Stimulated activated CD4-positive, alpha-beta T cell treated with anti-CD3 and anti-CD28 coated beads, TNF-alpha, amount 100 ng/mL, for 48 hours (primary cell): ENCODE data around the gene ALG9.
"Not testable (repeated sequence)": the region's sequence is repeated elsewhere in the genome, so short reads cannot be mapped to it uniquely, and the experiment has no call there.

Source experiments
- DNase-seq, 3 donors: peaks; one replicate each; pipeline ENCODE4 v3.0.0-alpha.2; 2020; ENCODE audit warnings: low read depth in 3 of 3

ALG9 gene

GRCh38 chr11:111796696-111797095 is 74.7 kb downstream of the ALG9 start:
- DNase-seq = no peak

- DNase-seq = no peak
Measured at GRCh38 chr11:111795334-111795985, 75.9 kb downstream of the ALG9 start.

DNA sequence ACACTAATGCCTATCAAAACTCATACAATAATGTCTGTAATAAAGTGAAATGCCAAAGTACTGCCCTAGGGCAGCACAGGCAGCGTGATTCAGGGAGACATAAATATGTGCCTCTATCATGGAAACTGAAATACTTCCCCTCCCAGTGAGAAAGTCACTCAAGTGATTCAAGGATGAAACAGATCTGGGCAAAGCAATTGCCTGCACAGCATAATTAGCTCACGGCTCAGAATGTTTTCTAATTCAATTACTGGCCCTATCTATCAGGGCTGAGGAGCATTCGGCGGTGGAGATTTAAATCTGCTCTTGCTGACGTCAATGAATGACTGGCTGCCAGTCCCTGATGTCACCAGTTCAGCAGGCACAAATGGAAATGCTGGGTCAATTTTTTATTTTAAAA is 77.5 kb downstream of the ALG9 start:
- no peak for DNase-seq

- no peak for DNase-seq
Measured at GRCh38 chr11:111792955-111793500, 78.4 kb downstream of the ALG9 start.

DNA sequence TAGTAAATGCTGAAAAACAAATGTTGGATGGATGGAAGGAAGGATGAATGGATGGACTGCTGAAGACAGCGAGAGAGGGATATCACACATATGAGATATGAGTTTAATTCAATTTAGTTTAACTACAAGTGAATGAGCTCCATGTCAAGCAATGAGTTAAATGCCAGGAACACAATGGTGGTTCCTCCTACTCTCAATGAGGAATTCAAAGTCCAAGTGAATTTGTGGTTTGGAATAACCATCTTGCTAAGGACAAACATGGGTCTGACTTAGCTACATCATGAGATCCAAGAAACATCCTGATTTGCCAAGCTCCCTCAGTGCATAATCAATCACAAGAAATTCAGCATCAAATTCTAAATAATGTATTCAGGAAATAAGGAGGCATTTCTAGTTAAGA is 79.1 kb downstream of the ALG9 start:
- no peak for DNase-seq

DNA sequence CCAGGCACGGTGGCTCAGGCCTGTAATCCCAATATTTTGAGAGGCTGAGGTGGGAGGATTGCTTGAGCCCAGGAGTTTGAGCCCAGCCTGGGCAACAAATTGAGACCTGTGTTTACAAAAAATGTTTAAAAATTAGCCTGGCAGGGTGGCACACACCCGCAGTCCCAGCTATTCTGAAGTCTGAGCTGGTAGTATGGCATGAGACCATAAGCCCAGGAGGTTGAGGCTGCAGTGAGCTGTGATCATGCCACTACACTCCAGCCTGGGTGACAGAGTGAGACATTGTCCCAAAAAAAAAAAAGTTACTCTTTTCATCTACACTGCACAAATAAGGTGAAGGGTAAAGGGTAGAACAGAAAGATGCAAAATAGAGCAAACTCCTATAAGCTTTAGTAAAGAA is 82.9 kb downstream of the ALG9 start:
- DNase-seq = no peak

DNA sequence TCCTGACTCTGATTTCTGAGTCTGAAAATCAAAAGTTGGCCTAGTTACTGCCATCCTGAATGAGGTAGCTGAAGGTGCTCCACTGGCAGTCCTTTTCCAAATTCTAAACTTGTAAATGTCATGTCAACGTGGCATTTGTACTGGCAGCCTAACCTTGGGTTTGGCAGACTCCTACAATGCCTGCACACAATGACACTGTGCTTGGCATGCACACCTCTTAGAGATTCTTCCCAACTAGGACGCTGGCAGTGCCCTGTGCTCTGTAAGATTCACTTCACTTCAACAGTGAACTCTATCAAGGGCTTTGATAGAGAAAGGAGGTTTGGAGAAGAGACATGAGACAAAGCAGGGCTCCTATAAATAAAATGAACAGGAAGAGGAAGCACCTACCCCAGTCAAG is 83.3 kb downstream of the ALG9 start:
- DNase-seq = no peak

GRCh38 chr11:111785886-111786412 is 85.4 kb downstream of the ALG9 start:
- DNase-seq = no peak

- no peak for DNase-seq
Measured at GRCh38 chr11:111785076-111785475, 86.3 kb downstream of the ALG9 start.

GRCh38 chr11:111784311-111784710 is 87.1 kb downstream of the ALG9 start:
- DNase-seq = not testable (repeated sequence)

- no peak for DNase-seq
Measured at GRCh38 chr11:111782109-111782741, 89.2 kb downstream of the ALG9 start.

DNA sequence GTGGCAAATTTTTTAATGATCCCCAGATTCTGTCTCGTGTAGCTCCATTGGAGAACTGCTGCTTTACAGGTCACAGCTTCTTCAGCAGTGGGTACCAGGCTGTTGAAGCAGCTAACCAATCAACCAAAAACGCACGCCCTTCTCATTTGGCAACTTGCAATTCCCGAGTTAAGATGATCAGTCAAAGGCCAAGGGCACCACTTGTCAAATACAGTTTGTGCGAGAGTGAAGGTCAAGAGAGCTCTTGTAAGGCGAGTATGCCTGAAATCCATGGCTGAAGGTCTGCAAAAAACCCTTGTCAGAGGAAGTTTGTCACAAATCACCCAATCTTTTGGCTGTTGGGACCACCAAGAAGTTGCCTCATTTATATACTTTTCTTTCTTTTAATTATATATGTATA is 92.3 kb downstream of the ALG9 start:
- no peak for DNase-seq

GRCh38 chr11:111778047-111778558 is 93.3 kb downstream of the ALG9 start:
- DNase-seq = no peak

- DNase-seq = no peak
Measured at GRCh38 chr11:111777094-111778046, 94.0 kb downstream of the ALG9 start.

DNA sequence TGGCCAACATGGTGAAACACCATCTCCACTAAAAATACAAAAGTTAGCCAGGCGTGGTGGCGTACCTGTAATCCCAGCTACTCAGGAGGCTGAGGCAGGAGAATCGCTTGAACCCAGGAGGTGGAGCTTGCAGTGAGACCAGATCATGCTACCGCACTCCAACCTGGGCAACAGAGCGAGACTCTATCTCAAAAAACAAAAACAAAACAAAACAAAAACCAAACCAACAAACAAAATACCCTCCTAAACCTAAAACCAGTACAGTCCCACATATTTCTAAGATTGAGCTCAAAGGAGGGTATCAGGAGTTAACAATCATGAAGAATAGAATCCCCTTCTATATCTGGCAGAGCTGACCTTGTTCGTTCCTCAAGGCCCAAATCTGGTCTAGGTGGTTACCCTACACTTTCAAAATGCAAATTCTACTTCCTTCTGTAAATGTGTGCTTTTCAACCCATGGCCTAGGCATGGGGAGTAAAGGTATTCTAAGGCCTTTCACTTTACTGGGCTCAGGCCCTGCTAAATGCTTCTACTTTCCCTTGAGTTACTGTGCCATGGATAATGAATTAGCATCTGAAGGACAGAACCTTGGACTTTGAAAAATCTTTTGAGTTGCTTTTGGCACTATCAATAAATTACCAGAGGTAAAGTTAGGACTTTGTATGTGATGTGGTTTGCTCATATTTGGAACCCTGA is 94.8 kb downstream of the ALG9 start:
- DNase-seq = no peak

DNA sequence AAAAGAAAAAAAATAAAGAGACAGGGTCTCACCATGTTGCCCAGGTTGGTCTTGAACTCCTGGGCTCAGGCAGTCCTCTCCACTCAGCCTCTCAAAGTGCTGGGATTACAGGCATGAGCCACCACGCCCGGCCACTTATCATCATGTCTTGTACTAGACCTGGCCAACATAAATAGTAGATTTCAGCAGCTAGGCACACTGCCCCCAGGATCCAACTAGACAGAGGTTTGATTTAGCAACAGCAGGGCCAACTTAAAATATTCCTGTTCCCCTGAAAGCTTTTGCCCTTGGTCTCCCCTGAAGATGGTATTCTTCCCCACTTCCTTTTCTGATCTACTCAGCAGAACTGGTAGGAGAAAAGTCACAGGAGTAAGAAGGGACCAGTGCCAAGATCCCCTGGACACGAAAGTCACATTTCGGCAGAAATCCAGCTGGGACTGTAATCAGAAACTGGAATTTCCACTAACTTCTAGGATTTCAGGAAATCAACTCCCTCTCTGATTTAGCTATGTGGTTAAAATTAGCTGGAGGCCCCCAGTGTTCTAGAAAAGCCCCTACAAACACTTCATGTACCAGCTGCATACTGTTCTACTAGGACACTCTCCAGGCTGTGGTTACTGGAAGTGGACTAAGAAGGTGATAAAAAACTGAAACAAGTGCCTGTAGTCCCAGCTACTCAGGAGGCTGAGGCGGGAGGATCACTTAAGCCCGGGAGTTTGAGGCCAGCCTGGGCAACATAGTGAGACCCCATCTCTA is 96.2 kb downstream of the ALG9 start:
- no peak for DNase-seq

- no peak for DNase-seq
Measured at GRCh38 chr11:111772535-111772934, 98.8 kb downstream of the ALG9 start.

- not testable (repeated sequence) for DNase-seq
Measured at GRCh38 chr11:111771205-111771604, 100.2 kb downstream of the ALG9 start.

DNA sequence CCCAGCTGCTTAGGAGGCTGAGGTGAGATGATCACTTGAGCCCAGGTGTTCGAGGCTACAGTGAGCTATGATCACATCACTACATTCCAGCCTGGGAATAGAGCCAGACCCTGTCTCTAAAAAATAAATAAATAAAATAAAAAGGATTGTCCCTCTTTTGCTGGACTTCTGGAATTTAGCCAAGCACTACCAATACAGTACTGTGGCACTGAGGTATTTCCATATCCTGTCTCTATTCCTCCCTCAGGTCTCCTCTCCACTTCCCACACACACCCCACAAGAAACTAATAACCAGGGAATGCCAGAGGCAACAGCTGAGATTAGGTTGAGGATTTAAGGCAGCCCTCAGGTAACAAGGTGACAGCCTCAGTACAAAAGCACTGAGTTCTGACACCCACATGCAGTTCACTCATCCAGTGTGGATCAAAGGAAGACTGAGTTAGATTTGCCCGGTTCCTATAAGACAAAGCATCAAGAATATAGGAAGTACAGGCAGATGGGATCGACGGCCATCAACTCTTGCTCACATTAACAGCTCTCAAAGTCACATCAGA is 100.7 kb downstream of the ALG9 start:
- no peak for DNase-seq

- DNase-seq = no peak
Measured at GRCh38 chr11:111766834-111767142, 104.6 kb downstream of the ALG9 start.
